ACC112 (cell line): Measurements from ENCODE around the gene FARS2.
A peak's percentile ranks its signal among the peaks of the same experiment; 100 is the strongest.

Source experiments
- H2AFZ ChIP-seq: fragments of 200-600 bp; sonication (generic); one replicate; pipeline ENCODE4 v1.6.0; 2017; ENCODE audit warnings: antibody characterized with exemption, low read length; ENCODE audit not compliant: unreplicated experiment
- H3K27ac ChIP-seq: fragments of 200-600 bp; sonication (generic); 2 replicates; pipeline ENCODE4 v1.5.1; 2014; ENCODE audit warnings: low read depth, mild to moderate bottlenecking, antibody characterized with exemption, low read length, moderate library complexity
- H3K27me3 ChIP-seq: fragments of 200-600 bp; sonication (generic); 2 replicates; pipeline ENCODE4 v1.6.1; 2014; ENCODE audit warnings: mild to moderate bottlenecking, antibody characterized with exemption, low read length, moderate library complexity, mixed read lengths; ENCODE audit not compliant: insufficient read depth
- H3K36me3 ChIP-seq: fragments of 200-600 bp; sonication (generic); 2 replicates; pipeline ENCODE4 v1.6.1; 2016; ENCODE audit warnings: mild to moderate bottlenecking, antibody characterized with exemption, low read length, moderate library complexity, mixed read lengths; ENCODE audit not compliant: insufficient read depth
- H3K4me1 ChIP-seq: fragments of 200-600 bp; sonication (generic); one replicate; pipeline ENCODE4 v1.6.1; 2016; ENCODE audit warnings: low read length, mixed read lengths; ENCODE audit not compliant: insufficient read depth, unreplicated experiment, control insufficient read depth
- H3K4me3 ChIP-seq: fragments of 200-600 bp; sonication (generic); 2 replicates; pipeline ENCODE4 v1.5.1; 2014; ENCODE audit warnings: mild to moderate bottlenecking, low read depth, low read length
- H3K79me2 ChIP-seq: fragments of 200-600 bp; sonication (generic); one replicate; pipeline ENCODE4 v1.6.0; 2016; ENCODE audit warnings: low read length; ENCODE audit not compliant: control insufficient read depth, unreplicated experiment, insufficient read depth

FARS2 gene

DNA sequence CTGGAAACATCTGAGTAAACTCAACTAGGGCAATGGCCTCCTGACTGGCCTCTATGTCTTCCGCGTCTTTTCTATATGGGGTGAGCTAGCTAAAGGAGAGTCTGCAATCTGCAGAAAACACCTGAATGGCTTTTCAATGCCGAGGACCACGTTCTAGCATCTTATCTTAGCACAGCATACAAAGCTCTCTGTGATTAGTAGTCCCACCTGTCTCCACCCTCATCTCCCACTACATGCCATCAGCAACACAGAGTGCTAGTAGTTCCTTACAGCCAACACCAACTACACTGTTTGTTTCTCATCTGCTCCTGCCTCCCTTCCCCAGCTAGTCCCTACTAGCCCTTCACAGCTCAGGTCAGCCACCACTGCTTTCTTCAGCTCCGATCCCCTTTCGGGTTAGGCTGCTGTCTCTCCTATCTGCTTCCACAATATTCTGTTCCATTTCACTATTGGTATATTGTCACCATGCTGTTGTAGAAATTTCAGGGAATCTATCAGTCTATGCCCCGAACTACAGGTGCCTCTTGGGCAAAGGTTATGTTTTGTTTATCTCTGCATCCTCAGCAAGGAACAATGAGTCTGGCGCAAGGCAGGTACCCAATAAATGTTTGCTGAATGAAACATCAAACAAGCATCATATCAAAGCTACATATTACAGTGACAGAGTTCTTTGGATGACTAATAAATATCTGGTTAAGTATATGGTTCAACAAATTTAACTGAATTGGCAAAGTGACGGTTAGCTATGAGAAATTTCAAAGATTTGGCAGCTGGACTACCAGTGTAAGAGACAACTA, 12.8 kb upstream of the FARS2 start:
- peaks cover 15% of the 10 kb centered on the region for H3K79me2 ChIP-seq
- no peaks in the 10 kb centered on the region for H3K36me3 ChIP-seq
- no peak overlapping the region for H3K27ac ChIP-seq
- no peaks in the 10 kb centered on the region for H3K27me3 ChIP-seq
- H3K4me3 ChIP-seq: no peak overlapping the region
- no peak overlapping the region for H2AFZ ChIP-seq
- H3K4me1 ChIP-seq: peaks cover 10% of the 10 kb centered on the region

DNA sequence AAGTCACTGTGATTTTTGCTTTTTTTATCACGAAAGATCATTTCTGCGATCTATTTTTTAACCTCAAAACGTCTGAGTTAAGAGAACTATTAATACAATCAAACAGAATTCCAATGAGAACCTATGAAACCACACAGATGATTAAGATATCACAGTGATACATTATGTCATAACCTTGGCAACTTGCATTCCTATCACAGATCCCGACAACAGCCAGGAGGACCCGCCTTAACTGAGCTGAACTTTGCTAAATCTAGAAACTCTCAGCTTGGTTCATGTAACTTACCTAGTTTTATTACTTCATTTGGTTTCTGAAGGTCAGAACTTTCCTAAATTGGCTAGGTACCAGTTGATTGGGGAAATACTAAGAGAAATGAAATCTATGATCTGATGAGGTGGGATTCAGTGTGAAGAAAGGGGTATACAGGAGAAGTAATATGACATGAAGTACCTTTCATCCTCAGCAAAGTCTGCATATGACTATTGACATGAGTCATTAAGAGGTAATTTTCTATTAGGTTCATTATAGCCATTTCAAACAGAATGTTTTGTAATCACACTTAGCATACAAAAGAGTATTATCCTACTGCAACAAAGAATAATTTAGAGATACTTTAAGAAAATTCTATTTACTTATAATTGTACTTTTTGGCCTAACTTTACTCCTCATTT, 11.7 kb upstream of the FARS2 start:
- Histone ChIP-seq H2AFZ (no peak overlapping the region), H3K79me2 (peaks cover 13% of the 10 kb centered on the region), H3K36me3 (no peaks in the 10 kb centered on the region), H3K27me3 (no peaks in the 10 kb centered on the region), H3K27ac (no peak overlapping the region), H3K4me3 (no peak overlapping the region), H3K4me1 (peaks cover 10% of the 10 kb centered on the region)

DNA sequence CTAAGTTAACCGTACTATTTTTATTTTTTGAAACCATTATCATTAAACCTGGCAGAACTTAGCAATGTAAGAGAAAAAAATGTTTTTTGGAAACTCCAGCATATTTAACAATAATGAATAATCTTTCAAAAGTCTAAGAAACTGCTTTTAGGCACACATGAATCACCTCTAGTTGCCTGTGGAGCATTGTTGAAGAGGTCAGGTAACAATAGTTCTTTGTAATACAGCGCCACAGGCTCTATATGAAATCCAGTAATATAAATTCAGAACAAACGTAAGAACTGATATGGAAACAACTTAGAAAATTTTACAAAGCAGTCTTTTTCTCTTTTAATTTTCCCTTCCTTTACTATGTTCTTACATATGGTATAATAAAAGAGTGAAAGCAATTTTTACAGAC, 10.9 kb upstream of the FARS2 start:
- no peaks in the 10 kb centered on the region for H3K36me3 ChIP-seq
- H3K27me3 ChIP-seq: no peaks in the 10 kb centered on the region
- peaks cover 14% of the 10 kb centered on the region for H3K79me2 ChIP-seq
- H2AFZ ChIP-seq: no peak overlapping the region
- no peak overlapping the region for H3K27ac ChIP-seq
- no peak overlapping the region for H3K4me3 ChIP-seq
- H3K4me1 ChIP-seq: peaks cover 10% of the 10 kb centered on the region

DNA sequence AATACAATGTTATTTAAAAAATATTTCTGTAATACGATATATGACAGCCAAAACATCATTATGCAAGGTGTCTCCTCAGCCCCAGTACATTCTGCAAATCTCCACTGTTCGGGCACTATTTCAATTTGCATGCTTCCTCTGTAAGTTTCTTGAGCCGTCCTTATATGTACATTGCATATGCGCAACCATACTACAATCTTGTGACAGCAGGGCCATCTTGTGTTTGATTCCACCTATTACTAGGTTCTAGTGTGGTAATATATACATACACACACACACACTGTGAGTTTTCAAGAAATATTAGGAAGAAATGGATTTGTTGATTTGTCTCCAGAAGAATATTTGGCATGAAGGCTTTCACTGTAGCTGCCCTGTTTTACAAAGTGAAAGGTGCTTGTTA, 10.4 kb upstream of the FARS2 start:
- no peaks in the 10 kb centered on the region for H3K27me3 ChIP-seq
- no peak overlapping the region for H3K27ac ChIP-seq
- H3K4me3 ChIP-seq: no peak overlapping the region
- peaks cover 10% of the 10 kb centered on the region for H3K4me1 ChIP-seq
- peaks cover 14% of the 10 kb centered on the region for H3K79me2 ChIP-seq
- H2AFZ ChIP-seq: no peak overlapping the region
- H3K36me3 ChIP-seq: no peaks in the 10 kb centered on the region

DNA sequence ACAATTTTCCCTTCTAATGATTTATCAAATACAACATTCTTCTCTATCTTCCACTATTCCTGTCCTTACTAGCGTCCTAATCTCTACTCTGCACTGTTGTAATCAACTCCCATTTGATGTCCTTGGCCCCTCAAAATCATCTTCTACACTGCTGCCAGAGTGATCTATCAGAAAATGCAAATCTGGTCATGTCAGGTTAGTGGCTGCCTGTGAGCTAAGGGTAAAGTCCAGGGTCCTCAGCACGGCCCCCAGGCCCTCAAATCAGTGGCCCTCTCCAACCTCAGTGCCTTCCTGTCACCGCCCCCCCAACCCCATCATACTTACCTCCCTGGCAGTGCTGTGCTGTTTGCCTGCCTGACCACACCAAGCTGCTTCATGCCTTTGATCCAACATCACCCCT, 4.4 kb upstream of the FARS2 start:
- Histone ChIP-seq H3K4me3 (no peak overlapping the region), H3K4me1 (peaks cover 9% of the 10 kb centered on the region), H3K79me2 (peaks cover 23% of the 10 kb centered on the region), H3K36me3 (no peaks in the 10 kb centered on the region), H3K27ac (no peak overlapping the region), H3K27me3 (no peaks in the 10 kb centered on the region), H2AFZ (no peak overlapping the region)

DNA sequence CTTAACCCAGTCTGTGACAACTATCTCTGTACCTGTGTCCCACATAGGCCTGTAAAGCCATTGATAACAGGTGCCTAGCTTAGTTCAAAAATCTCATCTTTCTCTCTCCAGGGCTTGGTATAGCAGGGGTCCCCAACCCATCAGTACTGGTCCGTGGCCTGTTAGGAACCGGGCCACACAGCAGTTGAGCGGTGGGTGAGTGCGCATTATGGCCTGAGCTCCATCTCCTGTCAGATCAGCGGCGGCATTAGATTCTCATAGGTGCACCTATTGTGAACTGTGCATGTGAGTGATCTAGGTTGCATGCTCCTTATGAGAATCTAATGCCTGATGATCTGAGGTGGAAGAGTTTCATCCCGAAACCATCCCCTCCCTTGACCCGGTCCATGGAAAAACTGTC, 3.9 kb upstream of the FARS2 start:
- H3K27me3 ChIP-seq: no peaks in the 10 kb centered on the region
- H3K4me1 ChIP-seq: peaks cover 9% of the 10 kb centered on the region
- H3K4me3 ChIP-seq: no peak overlapping the region
- no peak overlapping the region for H2AFZ ChIP-seq
- H3K79me2 ChIP-seq: peaks cover 25% of the 10 kb centered on the region
- no peaks in the 10 kb centered on the region for H3K36me3 ChIP-seq
- H3K27ac ChIP-seq: no peak overlapping the region

DNA sequence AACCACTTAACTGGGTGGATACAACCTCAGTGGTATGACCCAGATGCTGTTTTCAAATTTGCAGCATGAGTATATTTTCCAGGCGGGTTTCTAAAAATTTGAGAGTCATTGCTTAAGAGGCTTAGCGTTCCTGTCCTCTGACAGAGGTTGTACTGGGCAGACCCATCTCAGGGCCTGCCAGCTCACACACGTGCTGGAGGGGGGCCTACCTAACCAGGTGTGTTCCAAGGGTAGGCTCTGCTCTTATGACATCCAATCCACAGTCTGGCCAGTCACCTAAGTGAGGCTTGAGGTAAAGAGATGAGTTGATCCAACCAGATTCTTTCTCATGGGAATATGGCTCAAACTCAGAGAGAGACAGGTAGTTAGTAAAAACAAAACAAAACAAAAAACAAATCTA, 1.9 kb upstream of the FARS2 start:
- peaks cover 13% of the 10 kb centered on the region for H3K4me1 ChIP-seq
- H3K27ac ChIP-seq: peak overlapping the region; percentile 98
- no peaks in the 10 kb centered on the region for H3K27me3 ChIP-seq
- H3K79me2 ChIP-seq: peaks cover 31% of the 10 kb centered on the region
- peak overlapping the region; percentile 100 for H2AFZ ChIP-seq
- no peaks in the 10 kb centered on the region for H3K36me3 ChIP-seq
- peak overlapping the region; percentile 97 for H3K4me3 ChIP-seq

DNA sequence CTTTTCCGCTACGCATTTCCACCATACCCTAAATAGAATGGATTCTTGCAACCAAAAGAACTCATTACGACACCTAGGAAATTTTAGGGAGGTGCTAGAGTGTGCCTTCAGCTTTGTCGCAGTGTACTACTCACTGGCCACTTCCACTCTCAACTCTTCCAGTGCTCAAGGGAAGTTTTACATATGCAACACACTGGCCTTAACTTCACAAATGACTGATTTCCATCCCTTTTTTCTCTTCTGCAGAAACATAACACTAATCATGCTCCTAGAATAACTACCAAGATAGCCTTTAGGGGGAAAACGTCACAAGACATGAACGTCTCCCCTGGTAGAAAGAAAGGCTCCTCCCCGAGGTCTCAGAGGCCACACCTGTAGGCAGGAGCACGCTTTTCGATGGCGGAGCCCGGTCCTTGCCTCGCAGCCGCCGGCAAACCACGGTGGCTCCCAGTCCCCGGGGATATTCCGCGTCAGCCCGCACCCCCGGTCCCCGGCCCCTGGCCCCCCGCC, 1.1 kb upstream of the FARS2 start:
- no peaks in the 10 kb centered on the region for H3K27me3 ChIP-seq
- H2AFZ ChIP-seq: peak overlapping the region; percentile 100
- H3K4me3 ChIP-seq: peak overlapping the region; percentile 97
- H3K36me3 ChIP-seq: no peaks in the 10 kb centered on the region
- H3K4me1 ChIP-seq: peaks cover 13% of the 10 kb centered on the region
- peaks cover 33% of the 10 kb centered on the region for H3K79me2 ChIP-seq
- peak overlapping the region; percentile 98 for H3K27ac ChIP-seq

DNA sequence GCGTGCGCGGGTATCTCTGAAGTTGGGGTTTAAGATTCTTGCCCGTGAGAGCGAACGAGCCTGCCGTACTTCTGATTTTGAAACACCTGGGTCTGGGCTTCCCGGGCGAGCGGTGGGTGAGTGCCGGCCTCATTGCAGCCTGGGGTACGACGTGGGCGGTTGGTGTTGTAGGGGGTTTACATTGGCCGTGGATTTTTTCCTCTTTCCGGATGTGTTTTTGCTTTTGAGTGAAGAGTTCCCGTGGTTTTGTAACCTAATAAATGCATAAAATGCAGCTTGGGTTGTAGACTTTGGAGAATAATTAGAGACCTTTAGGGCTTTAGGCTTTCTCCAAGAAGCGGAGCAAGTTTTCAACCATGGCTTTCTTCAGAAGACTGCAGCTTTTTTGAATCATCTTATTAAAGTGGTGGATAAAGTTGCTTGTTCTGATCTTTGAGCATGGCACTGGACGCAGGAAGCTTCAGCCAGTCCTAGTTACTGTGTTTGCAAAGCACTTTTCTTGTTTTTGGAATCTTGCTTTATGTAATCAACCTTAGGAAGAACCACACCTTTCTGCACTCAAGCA, 314 bp downstream of the FARS2 start:
- Histone ChIP-seq H3K79me2 (peaks cover 40% of the 10 kb centered on the region), H3K27me3 (no peaks in the 10 kb centered on the region), H3K4me3 (peak overlapping the region; percentile 97), H3K4me1 (peaks cover 13% of the 10 kb centered on the region), H3K36me3 (no peaks in the 10 kb centered on the region), H3K27ac (peak overlapping the region; percentile 98), H2AFZ (peak overlapping the region; percentile 95)

DNA sequence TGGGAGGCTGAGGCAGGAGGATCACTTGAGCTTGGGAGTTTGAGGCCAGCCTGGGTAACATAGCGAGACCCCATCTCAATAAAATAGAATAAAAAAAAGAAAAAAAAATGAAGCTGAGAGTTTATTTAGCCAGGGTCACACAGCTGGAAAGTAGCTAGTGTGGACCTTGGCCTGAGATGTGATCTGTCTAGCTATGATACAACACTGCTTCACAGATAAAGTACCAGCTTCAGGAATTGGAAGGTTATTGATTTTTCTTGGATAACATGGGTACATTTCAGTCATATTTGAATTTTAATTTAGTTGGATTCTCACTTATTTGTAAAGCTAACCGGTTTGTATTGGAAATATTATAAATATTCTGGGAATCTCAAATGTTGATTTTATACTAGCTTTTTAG, 5.1 kb downstream of the FARS2 start:
- H3K4me3 ChIP-seq: no peak overlapping the region
- peaks cover 26% of the 10 kb centered on the region for H3K79me2 ChIP-seq
- H2AFZ ChIP-seq: no peak overlapping the region
- H3K27me3 ChIP-seq: no peaks in the 10 kb centered on the region
- no peaks in the 10 kb centered on the region for H3K36me3 ChIP-seq
- peaks cover 4% of the 10 kb centered on the region for H3K4me1 ChIP-seq
- H3K27ac ChIP-seq: no peak overlapping the region
